Karpas-422 (cell line): ENCODE data around the gene UNC93B1. TPM values are rescaled to one million over a fixed set of nuclear protein-coding genes. Genes with fewer than 3 reads are reported as not detected.

Experiments used
- DNase-seq: peaks from one replicate; pipeline ENCODE4 v3.0.0-alpha.2; 2015
- H2AFZ ChIP-seq: fragments of 200-600 bp; sonication (generic); 2 replicates; pipeline ENCODE4 v1.6.1; 2014; ENCODE audit warnings: antibody characterized with exemption, low read length, mixed read lengths
- H3K27ac ChIP-seq: fragments of 200-600 bp; sonication (generic); 2 replicates; pipeline ENCODE4 v1.5.1; 2014; ENCODE audit warnings: mild to moderate bottlenecking, low read length, moderate library complexity
- H3K27me3 ChIP-seq: fragments of 200-600 bp; sonication (generic); 2 replicates; pipeline ENCODE4 v1.6.1; 2014; ENCODE audit warnings: low read length, mixed read lengths
- H3K36me3 ChIP-seq: fragments of 200-600 bp; sonication (generic); 2 replicates; pipeline ENCODE4 v1.6.1; 2014; ENCODE audit warnings: low read length, mixed read lengths; ENCODE audit not compliant: insufficient read depth
- H3K4me1 ChIP-seq: fragments of 200-600 bp; sonication (generic); 2 replicates; pipeline ENCODE4 v1.6.1; 2014; ENCODE audit warnings: mild to moderate bottlenecking, low read length, mixed read lengths
- H3K4me2 ChIP-seq: fragments of 200-600 bp; sonication (generic); 2 replicates; pipeline ENCODE4 v1.6.1; 2014; ENCODE audit warnings: low read length, low read depth, mild to moderate bottlenecking; ENCODE audit not compliant: poor library complexity, severe bottlenecking
- H3K4me3 ChIP-seq: fragments of 200-600 bp; sonication (generic); 2 replicates; pipeline ENCODE4 v1.5.1; 2014; ENCODE audit warnings: mild to moderate bottlenecking, antibody characterized with exemption, low read length, mixed read lengths
- H3K79me2 ChIP-seq: fragments of 200-600 bp; sonication (generic); 2 replicates; pipeline ENCODE4 v1.6.1; 2014; ENCODE audit warnings: mild to moderate bottlenecking, low read length, mixed read lengths
- H3K9ac ChIP-seq: fragments of 200-600 bp; sonication (generic); 2 replicates; pipeline ENCODE4 v1.6.0; 2014; ENCODE audit warnings: low read length
- H3K9me2 ChIP-seq: fragments of 200-600 bp; sonication (generic), shearing (Covaris generic); replicated peaks from 2 replicates; pipeline ENCODE4 v1.6.0; 2014; ENCODE audit warnings: mild to moderate bottlenecking, low read length, moderate library complexity; ENCODE audit not compliant: insufficient read depth
- H3K9me3 ChIP-seq: fragments of 300-700, 200-600 bp; sonication (generic); 2 replicates; pipeline ENCODE4 v1.6.1; 2014; ENCODE audit warnings: low read length, mixed read lengths
- H4K20me1 ChIP-seq: fragments of 200-600 bp; sonication (generic); 2 replicates; pipeline ENCODE4 v1.6.1; 2014; ENCODE audit warnings: mild to moderate bottlenecking, antibody characterized with exemption, low read length, low read depth; ENCODE audit not compliant: insufficient read depth
- total RNA-seq: library from RNA; depleted of rRNA; stranded (reverse); fragments of >200 nt; shearing (Covaris generic); gene quantifications from 2 replicates; pipeline ENCODE4 v1.2.3, GENCODE V29; 2014; ENCODE audit warnings: low replicate concordance

UNC93B1 gene
- total RNA-seq, 1 experiment from 2014 or later, result 71.1 TPM

DNA sequence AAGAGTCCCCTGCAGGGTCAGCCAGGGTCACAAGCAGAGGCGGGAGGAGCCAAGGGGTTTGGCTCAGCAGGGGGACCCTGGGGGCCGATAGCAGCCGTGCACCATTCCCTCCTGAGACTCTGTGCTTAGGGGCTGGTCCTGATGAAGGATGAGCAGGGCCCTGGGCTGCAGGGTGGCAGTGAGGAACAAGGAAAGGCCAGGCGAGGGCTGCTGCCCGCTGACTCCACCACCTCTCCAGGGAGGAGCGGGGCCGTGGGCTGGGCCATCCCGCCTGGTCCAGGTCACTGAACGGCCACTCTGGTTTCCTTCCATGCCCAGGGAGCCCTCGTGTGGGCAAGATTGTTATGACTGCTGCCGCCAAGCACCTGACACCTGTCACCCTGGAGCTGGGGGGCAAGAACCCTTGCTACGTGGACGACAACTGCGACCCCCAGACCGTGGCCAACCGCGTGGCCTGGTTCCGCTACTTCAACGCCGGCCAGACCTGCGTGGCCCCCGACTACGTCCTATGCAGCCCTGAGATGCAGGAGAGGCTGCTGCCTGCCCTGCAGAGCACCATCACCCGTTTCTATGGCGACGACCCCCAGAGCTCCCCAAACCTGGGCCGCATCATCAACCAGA is 17.4 kb upstream of the UNC93B1 start:
- H3K4me1 ChIP-seq, result peaks cover 3% of the 10 kb centered on the region
- DNase-seq, result peak; percentile 70
- H3K9me2 ChIP-seq, result no peaks in the 10 kb centered on the region
- H3K27ac ChIP-seq, result no peak overlapping the region
- no peaks in the 10 kb centered on the region for H3K36me3 ChIP-seq
- no peaks in the 10 kb centered on the region for H3K79me2 ChIP-seq
- H3K4me3 ChIP-seq, result no peak overlapping the region
- H3K27me3 ChIP-seq, result no peaks in the 10 kb centered on the region
- no peak overlapping the region for H2AFZ ChIP-seq
- no peak overlapping the region for H3K9ac ChIP-seq
- H3K4me2 ChIP-seq, result no peak overlapping the region
- no peaks in the 10 kb centered on the region for H4K20me1 ChIP-seq
- H3K9me3 ChIP-seq, result no peaks in the 10 kb centered on the region

DNA sequence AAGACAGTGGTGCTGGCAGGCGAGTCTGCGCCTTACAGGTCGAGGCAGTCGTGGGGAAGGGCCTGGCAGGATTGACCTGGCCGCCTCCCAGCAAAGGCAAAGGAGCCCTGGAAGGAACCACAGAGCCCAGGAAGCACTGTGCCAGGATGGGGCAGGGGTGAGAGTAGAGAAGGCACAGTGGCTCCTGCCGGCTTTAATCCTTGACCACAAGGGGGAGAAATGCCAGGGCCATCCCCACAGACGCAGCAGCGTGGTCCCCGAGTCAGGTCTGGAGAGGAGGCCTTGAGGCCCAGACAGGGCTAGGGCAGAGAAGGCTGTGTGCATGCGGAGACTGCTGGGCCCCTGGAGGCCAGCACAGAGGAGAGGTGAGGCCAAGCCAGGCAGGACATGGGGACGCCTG is 16.7 kb upstream of the UNC93B1 start:
- Histone ChIP-seq H3K79me2 (no peaks in the 10 kb centered on the region), H2AFZ (no peak overlapping the region), H3K36me3 (no peaks in the 10 kb centered on the region), H3K27me3 (no peaks in the 10 kb centered on the region), H4K20me1 (no peaks in the 10 kb centered on the region), H3K4me3 (no peak overlapping the region), H3K27ac (no peak overlapping the region), H3K9me2 (no peaks in the 10 kb centered on the region), H3K9ac (no peak overlapping the region), H3K4me1 (peaks cover 3% of the 10 kb centered on the region), H3K4me2 (no peak overlapping the region), H3K9me3 (no peaks in the 10 kb centered on the region)
- DNase-seq, result peak; percentile 72

DNA sequence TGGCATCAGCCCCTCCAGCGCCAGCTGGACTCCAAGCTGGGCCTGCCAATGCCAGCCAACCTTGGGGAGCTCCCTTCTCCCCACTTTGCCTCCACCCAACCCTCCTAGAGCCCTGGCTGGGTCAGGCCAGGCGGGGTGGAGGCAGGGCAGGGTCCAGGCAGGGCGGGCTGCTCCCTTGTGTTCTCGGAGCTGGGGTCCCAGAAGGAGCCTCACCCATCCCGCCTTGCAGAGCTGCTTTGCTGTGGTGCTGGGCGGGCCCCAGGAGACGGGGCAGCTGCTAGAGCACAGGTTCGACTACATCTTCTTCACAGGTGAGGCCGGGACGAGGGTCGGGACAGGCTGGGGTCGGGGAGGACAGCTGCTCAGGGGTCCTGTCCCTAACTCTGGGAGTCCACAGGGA is 15.6 kb upstream of the UNC93B1 start:
- H3K4me3 ChIP-seq, result no peak overlapping the region
- no peak overlapping the region for H2AFZ ChIP-seq
- no peak overlapping the region for H3K27ac ChIP-seq
- H4K20me1 ChIP-seq, result no peaks in the 10 kb centered on the region
- no peaks in the 10 kb centered on the region for H3K9me2 ChIP-seq
- peaks cover 3% of the 10 kb centered on the region for H3K4me1 ChIP-seq
- no peaks in the 10 kb centered on the region for H3K9me3 ChIP-seq
- H3K4me2 ChIP-seq, result no peak overlapping the region
- no peak for DNase-seq
- H3K36me3 ChIP-seq, result no peaks in the 10 kb centered on the region
- no peak overlapping the region for H3K9ac ChIP-seq
- H3K27me3 ChIP-seq, result no peaks in the 10 kb centered on the region
- H3K79me2 ChIP-seq, result no peaks in the 10 kb centered on the region

DNA sequence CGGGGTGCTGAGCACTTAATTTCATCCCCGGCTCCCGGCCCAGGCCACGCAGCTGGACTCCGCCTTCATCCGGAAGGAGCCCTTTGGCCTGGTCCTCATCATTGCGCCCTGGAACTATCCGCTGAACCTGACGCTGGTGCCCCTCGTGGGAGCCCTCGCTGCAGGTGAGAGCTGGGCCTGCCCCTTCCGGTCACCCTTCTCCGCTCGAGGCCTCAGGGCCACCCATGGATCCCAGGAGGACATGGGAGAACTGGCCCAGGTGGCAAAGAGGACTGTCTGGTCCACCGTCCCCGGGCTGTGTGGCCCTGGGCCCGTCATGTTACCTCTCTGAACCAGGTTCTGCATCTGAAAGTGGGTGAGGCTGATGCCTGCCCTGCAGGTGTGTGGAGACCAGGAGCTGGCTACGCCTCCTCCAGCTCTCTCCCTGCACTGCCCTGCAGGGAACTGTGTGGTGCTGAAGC is 14.9 kb upstream of the UNC93B1 start:
- DNase-seq, result peak; percentile 39
- Histone ChIP-seq H3K4me2 (no peak overlapping the region), H2AFZ (no peak overlapping the region), H3K79me2 (no peaks in the 10 kb centered on the region), H4K20me1 (no peaks in the 10 kb centered on the region), H3K9ac (no peak overlapping the region), H3K4me1 (peaks cover 3% of the 10 kb centered on the region), H3K9me2 (no peaks in the 10 kb centered on the region), H3K9me3 (no peaks in the 10 kb centered on the region), H3K4me3 (no peak overlapping the region), H3K27me3 (no peaks in the 10 kb centered on the region), H3K36me3 (no peaks in the 10 kb centered on the region), H3K27ac (no peak overlapping the region)

DNA sequence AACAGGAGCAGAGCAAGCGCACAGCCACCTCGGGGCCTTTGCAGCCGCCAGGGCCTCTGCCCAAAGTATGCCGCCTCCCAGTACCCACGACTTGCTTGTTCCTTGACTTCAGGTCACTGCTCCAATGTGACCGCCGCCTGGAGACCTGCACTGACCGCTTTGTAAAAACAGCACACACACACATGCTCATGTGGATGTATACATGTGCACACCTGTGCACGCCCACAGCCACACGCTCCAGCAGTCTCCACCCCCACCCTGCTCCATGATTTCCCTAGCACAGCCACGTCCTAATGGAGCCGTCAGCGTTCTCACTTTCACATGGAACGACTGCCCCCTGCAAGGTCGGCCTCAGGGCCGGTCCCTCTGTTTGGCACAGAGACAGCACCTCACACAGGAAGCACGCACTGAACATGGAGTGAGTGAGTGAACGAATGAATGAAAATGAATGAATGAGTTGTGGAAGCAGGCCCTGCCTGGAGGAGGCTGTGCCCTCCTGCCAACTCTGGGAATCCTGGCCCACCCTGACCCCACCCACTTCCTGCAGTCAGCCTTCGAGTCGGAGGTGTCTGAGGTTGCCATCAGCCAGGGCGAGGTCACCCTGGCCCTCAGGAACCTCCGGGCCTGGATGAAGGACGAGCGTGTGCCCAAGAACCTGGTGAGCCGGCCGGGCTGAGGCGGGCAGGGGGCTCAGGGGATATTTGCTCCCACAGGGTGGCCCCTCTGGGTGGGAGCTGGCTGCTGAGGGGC is 14.3 kb upstream of the UNC93B1 start:
- H3K4me1 ChIP-seq, result peaks cover 3% of the 10 kb centered on the region
- no peaks in the 10 kb centered on the region for H3K79me2 ChIP-seq
- H3K9ac ChIP-seq, result no peak overlapping the region
- no peaks in the 10 kb centered on the region for H4K20me1 ChIP-seq
- H3K4me3 ChIP-seq, result no peak overlapping the region
- H3K36me3 ChIP-seq, result no peaks in the 10 kb centered on the region
- no peak overlapping the region for H3K4me2 ChIP-seq
- DNase-seq, result no peak
- H3K9me2 ChIP-seq, result no peaks in the 10 kb centered on the region
- no peak overlapping the region for H2AFZ ChIP-seq
- no peak overlapping the region for H3K27ac ChIP-seq
- no peaks in the 10 kb centered on the region for H3K27me3 ChIP-seq
- H3K9me3 ChIP-seq, result no peaks in the 10 kb centered on the region

DNA sequence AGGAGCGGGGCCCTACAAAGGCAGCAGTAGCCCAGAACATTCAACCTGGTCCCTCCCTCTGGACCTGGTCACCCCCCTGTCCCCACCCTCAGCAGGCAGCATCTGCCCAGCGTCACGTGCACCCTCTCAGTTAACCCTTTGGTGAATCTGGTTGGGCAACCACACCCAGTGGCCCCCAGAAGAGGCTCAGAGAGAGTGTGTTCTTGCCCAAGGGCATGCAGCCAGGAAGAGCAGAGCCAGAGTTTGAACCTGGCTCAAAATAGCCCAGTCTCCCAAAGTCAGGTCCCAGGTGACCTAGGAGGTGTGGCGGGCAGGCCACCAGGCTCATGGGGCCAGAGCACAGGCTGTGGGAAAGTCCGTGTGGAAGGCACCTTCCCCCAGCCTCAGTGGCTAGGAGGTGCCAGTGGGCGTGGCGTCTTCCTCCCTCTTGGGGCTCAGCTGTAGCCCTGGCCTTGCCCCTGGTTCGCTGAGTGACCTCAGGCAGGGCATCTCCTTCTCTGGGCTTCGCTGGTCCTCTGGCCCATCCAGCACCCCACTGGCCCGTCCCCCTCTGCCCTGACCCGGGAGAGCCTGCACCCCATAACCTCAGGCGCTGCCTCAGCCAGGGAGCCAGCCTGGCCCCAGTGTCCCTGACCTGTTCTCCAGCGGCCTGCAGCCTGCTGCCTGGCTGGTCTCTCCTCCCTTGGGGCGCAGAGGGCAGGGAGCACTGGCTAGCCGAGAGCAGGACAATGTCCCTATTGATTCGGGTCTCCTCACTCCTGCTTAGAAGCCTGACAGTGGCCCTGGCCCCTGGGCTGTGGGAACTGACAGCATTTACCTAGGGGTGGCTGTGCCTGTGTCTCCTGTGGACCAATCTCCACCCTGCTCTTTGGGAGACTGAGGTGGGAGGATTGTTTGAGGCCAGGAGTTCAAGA is 13.3 kb upstream of the UNC93B1 start:
- no peak overlapping the region for H2AFZ ChIP-seq
- DNase-seq, result no peak
- no peak overlapping the region for H3K9ac ChIP-seq
- H3K4me3 ChIP-seq, result no peak overlapping the region
- H3K79me2 ChIP-seq, result no peaks in the 10 kb centered on the region
- no peak overlapping the region for H3K4me2 ChIP-seq
- no peaks in the 10 kb centered on the region for H3K27me3 ChIP-seq
- H3K9me2 ChIP-seq, result no peaks in the 10 kb centered on the region
- no peaks in the 10 kb centered on the region for H3K36me3 ChIP-seq
- H3K9me3 ChIP-seq, result no peaks in the 10 kb centered on the region
- H4K20me1 ChIP-seq, result no peaks in the 10 kb centered on the region
- no peak overlapping the region for H3K27ac ChIP-seq
- peaks cover 3% of the 10 kb centered on the region for H3K4me1 ChIP-seq

DNA sequence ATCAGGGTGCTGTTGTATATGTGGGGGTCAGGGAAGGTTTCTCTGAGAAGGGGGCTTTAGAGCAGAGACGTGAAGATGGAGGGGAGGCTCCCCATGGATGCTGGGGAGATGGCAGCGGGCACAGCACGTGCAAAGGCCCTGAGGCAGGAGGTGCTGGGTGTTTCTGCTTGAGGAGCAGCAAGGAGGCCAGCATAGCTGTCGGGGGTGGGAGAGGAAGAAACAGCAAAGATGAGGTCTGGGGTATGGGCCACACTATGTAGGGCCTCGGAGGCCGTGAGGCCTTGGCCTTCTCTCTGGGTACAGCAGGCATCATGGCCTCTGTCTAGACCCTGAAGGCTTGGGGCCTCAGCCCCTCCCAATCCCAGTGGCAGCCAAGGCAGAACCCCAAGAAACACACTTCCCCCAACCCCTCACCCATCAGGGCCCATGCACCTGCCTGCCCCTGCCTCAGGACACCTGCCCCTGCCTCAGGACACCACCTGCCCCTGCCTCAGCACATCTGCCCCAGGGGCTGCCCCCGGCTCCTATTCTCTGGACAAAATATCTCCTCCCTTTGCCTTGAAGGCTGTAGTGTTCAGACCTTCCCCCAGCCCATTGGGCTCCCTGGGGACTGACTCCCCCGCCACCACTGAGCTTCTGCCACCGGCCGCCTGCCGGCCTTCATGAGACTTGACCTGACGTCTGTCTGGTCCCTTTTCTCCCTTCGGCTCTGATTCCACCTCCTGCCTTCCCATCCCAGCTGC is 12.4 kb upstream of the UNC93B1 start:
- H3K27me3 ChIP-seq, result no peaks in the 10 kb centered on the region
- H3K9me2 ChIP-seq, result no peaks in the 10 kb centered on the region
- no peaks in the 10 kb centered on the region for H4K20me1 ChIP-seq
- no peaks in the 10 kb centered on the region for H3K9me3 ChIP-seq
- no peak overlapping the region for H2AFZ ChIP-seq
- H3K27ac ChIP-seq, result no peak overlapping the region
- DNase-seq, result no peak
- peaks cover 3% of the 10 kb centered on the region for H3K4me1 ChIP-seq
- H3K79me2 ChIP-seq, result no peaks in the 10 kb centered on the region
- no peak overlapping the region for H3K4me3 ChIP-seq
- H3K4me2 ChIP-seq, result no peak overlapping the region
- H3K9ac ChIP-seq, result no peak overlapping the region
- H3K36me3 ChIP-seq, result no peaks in the 10 kb centered on the region
